PC-3 (cell line): ENCODE results near the gene DAPP1. TPM values are rescaled to one million over a fixed set of nuclear protein-coding genes. Genes with fewer than 3 reads are reported as not detected.

Experiments
- ATAC-seq: fragments of 200-7000 bp; cut with Tn5 transposase; 2 replicates; pipeline ENCODE4 v1.9.1; 2020; ENCODE audit warnings: mild to moderate bottlenecking, moderate library complexity
- BruUV-seq: library from RNA; stranded (reverse); fragments of 400-500 nt; replicated peaks from 2 replicates; lab custom pipeline; 2021; lab: Mats Ljungman, UMichigan
- CTCF ChIA-PET: fragments of 300-600 bp; sonication (Branson Sonifier 250); formaldehyde crosslinking; loops from one replicate; lab custom pipeline; 2022; ENCODE audit warnings: antibody characterized with exemption; lab: Charles Lee
- POLR2A ChIA-PET: fragments of 300-600 bp; sonication (Branson Sonifier 250); formaldehyde crosslinking; loops from one replicate; lab custom pipeline; 2022; ENCODE audit warnings: antibody characterized with exemption; ENCODE audit not compliant: unreplicated experiment; lab: Charles Lee
- DNase-seq: peaks from one replicate; pipeline ENCODE4 v3.0.0-alpha.2; 2015
- H2AFZ ChIP-seq: fragments of 300-600 bp; sonication (generic); 2 replicates; pipeline ENCODE4 v1.6.0; 2016; ENCODE audit warnings: antibody characterized with exemption, low read length
- H3F3A ChIP-seq: fragments of 300-600 bp; sonication (generic); one replicate; pipeline ENCODE4 v1.6.0; 2017; ENCODE audit warnings: antibody characterized with exemption, low read length, control low read depth, mild to moderate bottlenecking; ENCODE audit not compliant: unreplicated experiment
- H3K27ac ChIP-seq: fragments of 300-600 bp; sonication (generic); 2 replicates; pipeline ENCODE4 v1.5.1; 2016; ENCODE audit warnings: mild to moderate bottlenecking, low read length
- H3K27me3 ChIP-seq: fragments of 300-600 bp; sonication (generic); 2 replicates; pipeline ENCODE4 v1.6.1; 2016; ENCODE audit warnings: low read length, mixed read lengths
- H3K36me3 ChIP-seq: fragments of 300-600 bp; sonication (generic); 2 replicates; pipeline ENCODE4 v1.6.1; 2016; ENCODE audit warnings: low read depth, mixed run types, low read length, mixed read lengths
- H3K4me1 ChIP-seq: fragments of 300-600 bp; sonication (generic); 2 replicates; pipeline ENCODE4 v1.5.1; 2016; ENCODE audit warnings: low read length; ENCODE audit not compliant: insufficient read depth
- H3K4me2 ChIP-seq: fragments of 300-600 bp; sonication (generic); 2 replicates; pipeline ENCODE4 v1.6.0; 2016; ENCODE audit warnings: low read length
- H3K4me3 ChIP-seq: fragments of 300-600 bp; sonication (generic); 2 replicates; pipeline ENCODE4 v1.5.1; 2016; ENCODE audit warnings: mild to moderate bottlenecking, low read length, mixed read lengths
- H3K79me2 ChIP-seq: fragments of 300-600 bp; sonication (generic); 2 replicates; pipeline ENCODE4 v1.6.1; 2017; ENCODE audit warnings: low read length, mixed read lengths
- H3K9ac ChIP-seq: fragments of 300-600 bp; sonication (generic); 2 replicates; pipeline ENCODE4 v1.6.0; 2016; ENCODE audit warnings: mild to moderate bottlenecking, low read length
- H3K9me2 ChIP-seq: fragments of 300-600 bp; sonication (generic); replicated peaks from 2 replicates; pipeline ENCODE4 v1.6.1; 2016; ENCODE audit warnings: mixed run types, low read length, mixed read lengths
- H3K9me3 ChIP-seq: fragments of 300-600 bp; sonication (generic); 2 replicates; pipeline ENCODE4 v1.6.1; 2016; ENCODE audit warnings: low read length, mixed read lengths
- H4K20me1 ChIP-seq: fragments of 300-600 bp; sonication (generic); 2 replicates; pipeline ENCODE4 v1.6.1; 2016; ENCODE audit warnings: low read length, mixed read lengths
- CTCF ChIP-seq: fragments of 300-600 bp; sonication (generic); conservative IDR thresholded peaks from 2 replicates; pipeline ENCODE4 v1.5.1; 2017; ENCODE audit warnings: antibody characterized with exemption, low read depth, mild to moderate bottlenecking, low read length
- EZH2 ChIP-seq: fragments of 300-600 bp; sonication (generic); IDR thresholded peaks from one replicate; pipeline ENCODE4 v1.6.1; 2017; ENCODE audit warnings: antibody characterized with exemption, mild to moderate bottlenecking, low read length; ENCODE audit not compliant: unreplicated experiment
- EZH2phosphoT487 ChIP-seq: fragments of 300-600 bp; sonication (generic); IDR thresholded peaks from 2 replicates; pipeline ENCODE4 v1.6.1; 2018; ENCODE audit warnings: mild to moderate bottlenecking, antibody characterized with exemption, low read length, borderline replicate concordance
- intact Hi-C: fragments of 100-400 bp; cut with micrococcal nuclease; formaldehyde crosslinking; loops from 2 replicates; pipeline ENCODE4 v1.9.0; 2023
- total RNA-seq: library from RNA; depleted of rRNA; stranded (reverse); fragments of >200 nt; gene quantifications from 2 replicates; pipeline ENCODE4 v1.2.3, GENCODE V29; 2014

DAPP1 gene
- total RNA-seq, 1 experiment from 2014 or later: 11.6 TPM

DNA sequence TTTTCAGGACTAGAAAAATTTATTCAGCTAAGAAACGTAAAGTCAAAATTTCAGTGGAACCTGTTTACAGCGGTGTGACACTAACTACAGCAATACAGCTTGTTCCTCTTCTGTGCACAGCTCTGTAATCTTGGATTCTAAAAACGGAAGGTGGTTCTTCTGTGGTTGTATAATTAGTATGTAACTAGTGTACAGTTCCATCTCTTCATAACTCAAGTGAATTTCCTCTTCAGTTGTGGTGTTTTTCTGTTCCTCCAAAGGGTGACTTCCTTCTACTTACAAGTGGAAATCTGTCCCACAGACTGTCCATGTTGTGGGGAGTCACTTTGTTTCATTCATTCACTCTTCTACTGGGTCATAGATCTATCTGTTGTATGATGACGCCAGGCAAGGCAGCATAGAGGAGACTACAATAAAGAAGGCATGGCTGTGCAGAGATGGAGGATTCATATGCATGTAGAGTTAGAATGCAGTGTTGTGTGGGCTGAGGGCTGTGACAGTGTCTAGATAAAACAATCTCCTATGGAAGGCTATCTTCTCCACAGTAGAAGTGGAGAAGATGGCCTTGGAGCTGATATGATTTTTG, 5.4 kb downstream of the DAPP1 start:
- TF ChIP-seq EZH2: no peak
- no peak for TF ChIP-seq EZH2phosphoT487
- TF ChIP-seq CTCF: no peak
- intact Hi-C loops: no loop called here
- DNase-seq (no peak), ATAC-seq (no peak)
- ChIA-PET CTCF (no interaction called here), POLR2A (no interaction called here)
- BruUV-seq: no TSS peak
- no peak overlapping the region for H3K4me3 ChIP-seq
- no peaks in the 10 kb centered on the region for H3F3A ChIP-seq
- H3K4me1 ChIP-seq: peaks cover 25% of the 10 kb centered on the region; the same call in 1 of the 2 replicates
- H3K36me3 ChIP-seq: no peaks in the 10 kb centered on the region
- H3K27me3 ChIP-seq: no peaks in the 10 kb centered on the region
- H3K9me3 ChIP-seq: no peaks in the 10 kb centered on the region
- H2AFZ ChIP-seq: no peak overlapping the region
- H4K20me1 ChIP-seq: peaks cover 13% of the 10 kb centered on the region
- no peak overlapping the region for H3K4me2 ChIP-seq
- H3K9ac ChIP-seq: no peak overlapping the region
- H3K9me2 ChIP-seq: no peaks in the 10 kb centered on the region
- peaks cover 53% of the 10 kb centered on the region for H3K79me2 ChIP-seq
- H3K27ac ChIP-seq: no peak overlapping the region

- BruUV-seq: no TSS peak
- peaks cover 17% of the 10 kb centered on the region; the same call in 1 of the 2 replicates for H3K4me1 ChIP-seq
- H3K9me2 ChIP-seq: no peaks in the 10 kb centered on the region
- no peak for TF ChIP-seq EZH2
- no peak for TF ChIP-seq EZH2phosphoT487
- H3K9me3 ChIP-seq: no peaks in the 10 kb centered on the region
- no peaks in the 10 kb centered on the region for H3K27me3 ChIP-seq
- ATAC-seq (no peak), DNase-seq (no peak)
- H3K4me3 ChIP-seq: no peak overlapping the region
- intact Hi-C loops: no loop called here
- H4K20me1 ChIP-seq: peaks cover 12% of the 10 kb centered on the region
- no peak overlapping the region for H2AFZ ChIP-seq
- H3K79me2 ChIP-seq: peaks cover 46% of the 10 kb centered on the region
- ChIA-PET CTCF (no interaction called here), POLR2A (no interaction called here)
- H3F3A ChIP-seq: no peaks in the 10 kb centered on the region
- H3K36me3 ChIP-seq: no peaks in the 10 kb centered on the region
- H3K9ac ChIP-seq: no peak overlapping the region
- H3K27ac ChIP-seq: no peak overlapping the region
- no peak overlapping the region for H3K4me2 ChIP-seq
These were observed 6.1 kb downstream of the DAPP1 start for GRCh38 chr4:99822734-99823133.

GRCh38 chr4:99824070-99824599, 7.5 kb downstream of the DAPP1 start:
- Histone ChIP-seq H3K9me2 (no peaks in the 10 kb centered on the region), H3K4me3 (no peak overlapping the region), H3K27ac (no peak overlapping the region), H2AFZ (no peak overlapping the region), H3K9me3 (no peaks in the 10 kb centered on the region), H3F3A (no peaks in the 10 kb centered on the region), H3K9ac (no peak overlapping the region), H3K36me3 (no peaks in the 10 kb centered on the region), H3K27me3 (no peaks in the 10 kb centered on the region), H3K4me2 (no peak overlapping the region), H4K20me1 (no peaks in the 10 kb centered on the region; the same call in 1 of the 2 replicates), H3K79me2 (peaks cover 35% of the 10 kb centered on the region), H3K4me1 (peaks cover 10% of the 10 kb centered on the region; the same call in 1 of the 2 replicates)
- ChIA-PET POLR2A (interaction anchor here (0.6 kb wide), 1 partner anchor 140 kb away, joined by 3 read pairs; no protein-coding TSS in a partner anchor), CTCF (no interaction called here)
- BruUV-seq: no TSS peak
- DNase-seq (no peak), ATAC-seq (no peak)
- no peak for TF ChIP-seq EZH2phosphoT487
- no peak for TF ChIP-seq CTCF
- TF ChIP-seq EZH2: no peak
- intact Hi-C loops: no loop called here
